Epidermal melanocyte (primary cell): ENCODE results near the gene CSNK2A3.
"Not testable (repeated sequence)": the region's sequence is repeated elsewhere in the genome, so short reads cannot be mapped to it uniquely, and the experiment has no call there.

ENCODE experiments used
- DNase-seq: peaks from one replicate; pipeline ENCODE4 v3.0.0; 2011; ENCODE audit warnings: low spot score; ENCODE audit not compliant: insufficient read length

The CSNK2A3 gene

GRCh38 chr11:11380340-11380739 is 27.3 kb upstream of the CSNK2A3 start:
- DNase-seq, result no peak

DNA sequence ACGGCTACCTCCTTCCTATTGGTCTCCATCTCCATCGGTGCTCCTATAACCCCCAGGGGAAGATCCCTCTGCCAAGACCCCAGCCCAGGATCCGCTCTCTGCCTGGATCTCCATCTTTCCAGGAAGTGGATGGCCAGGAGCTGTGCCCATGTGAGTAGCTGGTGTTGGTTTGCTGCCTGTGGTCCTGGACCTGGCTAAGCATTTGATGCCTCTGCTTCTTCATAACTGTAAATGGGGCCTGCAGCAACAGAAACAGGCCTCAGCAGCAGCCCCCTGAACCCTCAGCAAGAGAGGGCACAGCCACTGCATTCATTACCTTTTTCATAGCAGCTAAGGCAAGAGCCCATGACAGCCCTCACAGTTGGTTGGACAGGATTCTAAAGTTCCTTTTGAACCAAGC is 26.6 kb upstream of the CSNK2A3 start:
- DNase-seq, result no peak

DNA sequence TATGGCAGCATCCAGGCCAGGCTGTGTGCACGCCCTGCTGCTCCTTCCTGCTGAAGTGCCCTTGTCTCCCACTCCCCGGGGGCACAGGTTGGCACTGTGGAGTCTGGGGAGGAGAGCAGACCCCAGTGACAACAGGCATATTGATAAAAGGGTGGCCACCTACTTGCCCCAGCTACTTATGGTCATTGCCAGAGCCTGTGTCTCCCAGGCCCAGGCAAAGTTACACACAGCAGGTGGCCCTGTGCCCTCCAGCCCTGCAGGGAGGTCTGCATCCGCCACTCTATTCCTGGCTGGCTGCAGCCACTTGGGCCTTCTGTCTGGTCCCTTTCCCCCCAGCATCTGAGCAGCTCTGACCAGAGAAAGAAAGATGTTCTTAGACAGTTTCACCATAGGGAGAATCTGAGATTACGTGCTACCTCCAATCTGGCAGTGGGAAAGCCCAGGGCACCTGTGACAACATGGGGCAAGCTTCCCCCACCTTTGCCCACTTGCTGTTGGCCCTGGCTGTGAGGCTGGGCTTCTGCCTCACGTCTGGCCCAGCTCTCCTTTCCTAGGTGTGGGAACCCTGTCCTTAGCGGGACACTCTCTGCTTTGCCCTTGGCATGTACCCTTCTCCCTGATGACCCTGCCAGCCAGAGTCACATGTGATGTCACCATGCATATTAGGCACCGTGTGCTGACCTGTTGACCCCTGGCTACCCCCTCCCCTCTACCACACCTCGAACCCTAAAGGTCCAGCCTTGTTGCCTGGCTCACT is 25.3 kb upstream of the CSNK2A3 start:
- no peak for DNase-seq

DNA sequence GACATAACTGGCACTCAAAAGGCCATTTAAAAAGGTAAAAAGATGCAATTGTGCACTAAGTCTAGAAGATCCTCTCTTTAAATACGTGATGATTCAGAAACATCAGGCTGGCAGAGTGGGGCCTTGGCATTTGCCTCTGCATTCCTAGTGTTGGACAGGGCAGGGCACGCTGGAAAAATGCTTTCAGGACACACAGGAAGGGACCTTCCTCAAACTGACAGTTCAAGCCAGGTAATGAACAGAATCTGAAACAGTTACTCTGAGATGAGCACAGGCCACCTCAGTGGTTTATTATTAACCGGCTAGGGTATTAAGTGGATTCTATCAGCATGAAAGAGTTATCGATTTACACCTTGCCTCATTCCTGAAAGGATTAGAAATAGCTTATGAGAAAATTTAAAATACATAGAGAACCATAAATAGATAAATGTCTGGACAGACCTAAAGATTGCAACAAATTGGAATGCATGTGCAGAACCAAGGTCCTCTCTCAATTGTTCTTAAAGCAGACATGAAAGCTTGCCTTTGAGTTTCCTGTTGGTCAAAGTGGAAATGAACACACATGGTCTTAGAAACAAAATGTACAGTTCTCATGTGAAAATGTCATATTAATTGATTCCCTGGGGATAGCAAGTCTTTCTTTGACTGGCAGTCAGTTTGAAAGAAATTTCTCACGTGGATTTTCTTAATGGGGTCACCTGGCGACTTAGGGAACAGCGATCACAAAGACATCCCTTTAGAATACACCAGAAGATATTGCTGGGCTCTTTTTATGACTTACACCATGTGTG is 21.5 kb upstream of the CSNK2A3 start:
- DNase-seq, result no peak

GRCh38 chr11:11373934-11374333 is 20.9 kb upstream of the CSNK2A3 start:
- no peak for DNase-seq

- DNase-seq, result no peak
These were observed 19.4 kb upstream of the CSNK2A3 start for GRCh38 chr11:11372461-11372860.

DNA sequence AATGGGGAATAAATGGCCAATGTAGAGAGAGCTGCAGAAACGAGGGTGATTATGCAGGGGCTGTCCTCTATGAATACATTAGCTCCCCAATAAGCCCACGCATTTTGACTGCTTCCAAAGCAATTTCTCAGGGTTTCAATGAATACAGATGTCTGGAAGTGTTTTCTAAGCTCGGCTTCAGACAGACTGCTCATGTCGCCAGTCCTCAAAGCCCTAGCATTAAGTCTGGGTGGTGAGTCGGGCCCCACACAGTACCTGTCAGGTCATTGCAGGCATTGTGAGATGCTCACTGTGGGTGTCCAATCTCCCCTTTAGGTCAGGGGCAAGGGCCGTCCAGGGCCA is 17.9 kb upstream of the CSNK2A3 start:
- DNase-seq, result no peak

GRCh38 chr11:11370255-11370961 is 17.4 kb upstream of the CSNK2A3 start:
- DNase-seq, result no peak

GRCh38 chr11:11366793-11367192 is 13.7 kb upstream of the CSNK2A3 start:
- no peak for DNase-seq

DNA sequence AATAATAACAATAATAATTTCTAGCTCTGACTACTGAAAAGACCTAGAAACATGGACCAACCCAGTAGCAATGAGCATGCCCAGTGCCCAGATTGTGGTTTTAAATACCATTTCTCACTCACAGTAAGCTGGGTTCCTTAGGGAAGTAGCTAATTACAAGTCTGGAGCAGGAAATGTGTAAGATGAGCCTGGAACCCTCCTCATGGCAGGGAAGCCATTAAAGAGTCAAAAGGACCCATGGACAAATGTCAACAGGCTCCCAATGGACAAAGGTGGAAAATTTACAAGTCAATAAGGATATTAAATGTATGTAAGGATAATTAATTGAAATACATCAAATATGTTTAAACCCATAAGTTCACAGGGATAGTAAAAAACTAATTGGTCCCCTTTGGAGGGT is 10.6 kb upstream of the CSNK2A3 start:
- DNase-seq, result no peak

GRCh38 chr11:11359611-11360010 is 6.6 kb upstream of the CSNK2A3 start:
- no peak for DNase-seq

DNA sequence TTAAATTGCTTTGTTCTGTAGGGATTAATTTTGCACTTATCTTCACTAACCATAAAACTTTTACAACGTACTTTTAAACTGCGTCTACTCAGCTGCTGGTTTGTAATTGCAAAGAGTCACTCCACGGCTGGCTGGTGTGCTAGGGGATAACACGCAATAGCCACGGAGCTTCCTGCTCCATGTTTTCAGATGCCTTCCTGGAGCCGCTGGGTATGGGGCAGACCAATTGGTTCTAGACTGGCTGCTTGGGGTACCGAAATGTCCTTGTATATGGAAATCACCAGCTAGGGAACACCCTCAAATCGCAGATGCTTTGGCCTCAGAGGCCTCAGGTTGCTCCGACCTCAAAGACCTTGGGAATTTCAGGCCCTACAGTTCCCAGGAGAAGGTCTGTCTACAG is 3.8 kb upstream of the CSNK2A3 start:
- no peak for DNase-seq

DNA sequence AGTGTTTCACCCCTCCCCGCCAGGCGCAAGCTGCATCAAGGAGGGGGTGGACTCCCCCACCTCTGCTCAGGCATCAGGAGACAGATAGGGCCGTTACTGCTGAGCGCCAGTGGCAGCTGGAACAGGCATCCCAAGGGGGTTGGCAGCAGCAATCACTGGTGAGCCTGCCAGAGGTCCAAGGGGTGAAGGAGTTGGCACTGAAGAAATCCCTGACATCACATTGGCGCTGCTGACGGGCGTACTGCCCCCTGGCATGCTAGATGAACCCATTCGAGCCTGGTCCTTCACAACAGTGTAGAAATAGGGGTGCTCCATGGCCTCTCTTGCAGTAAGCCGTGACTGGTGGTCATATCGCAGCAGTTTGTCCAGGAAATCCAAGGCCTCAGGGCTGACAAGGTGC is 1.2 kb downstream of the CSNK2A3 start:
- not testable (repeated sequence) for DNase-seq

DNA sequence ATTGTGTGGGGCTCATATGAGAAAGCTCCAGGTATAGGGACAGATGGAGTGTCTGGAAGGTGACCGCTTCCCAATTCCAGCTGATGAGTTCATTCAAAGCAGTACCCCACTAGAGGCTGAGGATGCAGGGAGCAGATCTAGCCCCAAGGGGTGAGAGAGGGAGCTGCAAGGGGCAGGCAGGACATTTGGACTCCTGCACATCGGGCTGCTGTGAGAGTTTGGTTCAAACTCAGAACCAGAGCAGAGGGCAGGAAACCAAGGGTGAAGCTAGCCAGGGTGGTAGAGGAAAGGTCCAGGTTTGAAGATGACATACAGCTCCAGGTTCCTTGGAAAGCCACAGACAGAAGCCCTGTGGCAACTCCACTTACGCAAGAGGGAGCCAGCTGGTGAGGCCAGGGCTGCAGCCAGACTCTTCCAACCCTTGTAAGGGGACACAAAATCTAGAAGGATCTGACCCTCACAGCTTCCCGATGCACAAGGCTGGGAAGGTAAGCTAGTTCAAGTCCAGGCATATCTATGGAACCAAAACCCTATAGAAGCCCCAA is 1.9 kb downstream of the CSNK2A3 start:
- DNase-seq, result no peak

GRCh38 chr11:11349870-11350337 is 3.1 kb downstream of the CSNK2A3 start:
- peak; percentile 62 for DNase-seq

- DNase-seq, result no peak
These were observed 3.8 kb downstream of the CSNK2A3 start for GRCh38 chr11:11349106-11349825.

GRCh38 chr11:11348303-11348702 is 4.7 kb downstream of the CSNK2A3 start:
- DNase-seq, result no peak

DNA sequence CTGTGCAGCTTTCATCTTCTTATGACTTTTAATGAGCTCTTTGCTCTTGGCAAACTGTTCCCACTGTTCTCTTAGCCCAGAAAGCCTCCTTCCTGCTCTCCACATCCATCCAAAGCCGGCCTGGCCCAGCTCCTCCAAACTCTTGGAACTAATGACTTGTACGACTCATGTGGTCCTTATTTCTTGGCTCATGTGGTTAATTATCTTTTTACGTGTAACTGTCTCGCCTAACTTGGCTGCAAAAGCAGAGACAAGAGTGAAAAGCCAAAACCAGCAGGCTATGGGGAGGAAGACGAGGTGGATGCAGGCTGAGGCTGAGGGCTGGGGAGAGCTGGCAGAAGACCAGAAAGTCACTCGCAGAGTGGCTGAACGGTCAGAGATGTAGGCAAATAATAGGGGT is 5.5 kb downstream of the CSNK2A3 start:
- no peak for DNase-seq

DNA sequence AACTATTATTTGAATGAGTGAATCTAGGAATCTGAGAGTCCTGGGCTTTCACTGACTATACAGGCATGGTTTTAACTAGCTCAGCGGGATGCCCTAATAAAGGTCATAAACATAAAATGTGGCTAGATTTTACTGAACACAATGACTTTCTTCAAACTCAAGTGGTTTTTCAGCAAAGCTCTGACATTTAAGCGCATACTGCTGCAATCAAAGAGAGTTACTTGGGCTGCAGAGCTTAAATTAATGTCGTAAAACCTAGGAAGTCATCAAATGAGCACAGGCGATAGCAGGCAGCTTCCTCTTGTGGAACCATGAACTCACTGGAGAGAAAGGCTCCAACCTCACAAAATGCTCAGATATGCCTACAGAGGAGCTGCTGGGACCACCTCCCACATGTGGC is 6.7 kb downstream of the CSNK2A3 start:
- DNase-seq, result no peak

- DNase-seq, result no peak
These were observed 8.0 kb downstream of the CSNK2A3 start for GRCh38 chr11:11345099-11345498.

DNA sequence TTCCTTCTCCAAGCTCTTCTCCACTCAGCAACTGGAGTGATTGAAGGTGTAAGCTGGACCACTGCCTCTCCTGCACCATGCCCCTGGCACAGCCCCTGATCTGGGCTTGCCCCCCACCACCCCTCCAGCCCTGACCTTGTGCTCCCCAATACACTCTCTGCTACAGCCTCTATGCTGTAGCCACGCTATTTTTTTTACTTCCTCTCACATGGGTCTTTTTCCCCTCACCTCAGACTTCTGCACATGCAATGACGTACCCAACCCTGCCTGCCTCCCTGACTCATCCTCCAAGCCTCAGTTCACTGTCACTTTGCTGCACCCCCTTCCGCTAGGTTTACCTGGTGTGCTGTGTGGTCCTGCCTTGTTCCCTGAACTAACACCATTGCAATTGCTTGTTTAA is 9.0 kb downstream of the CSNK2A3 start:
- no peak for DNase-seq
